Gastrocnemius medialis (tissue), 4 donors: ENCODE data around the gene NTRK3.

Experiments
- CTCF ChIP-seq, 5 experiments: fragments of 450-650 bp in 3 of 5; fragments of 200-600 bp in 2 of 5; sonication (generic) in 2 of 5; IDR thresholded peaks in 4 of 5; conservative IDR thresholded peaks in 1 of 5; 1 replicate in 4 of 5; 2 replicates in 1 of 5; pipeline ENCODE4 v1.5.1; 2016 to 2019; ENCODE audit warnings: antibody characterized with exemption in 5 of 5, mild to moderate bottlenecking in 3 of 5, moderate library complexity in 3 of 5
- POLR2A ChIP-seq, 2 donors: fragments of 450-650 bp; IDR thresholded peaks; one replicate each; pipeline ENCODE4 v1.6.1; 2017; ENCODE audit warnings: antibody characterized with exemption in 2 of 2, mild to moderate bottlenecking in 2 of 2, moderate library complexity in 2 of 2

GRCh38 chr15:87930457-87930856 is 326.1 kb downstream of the NTRK3 start:
- TF ChIP-seq POLR2A (IDR thresholded peaks at IDR 0.05) (no peak), CTCF (IDR thresholded peaks at IDR 0.05 in 4 of 5, conservative IDR thresholded peaks at IDR 0.05 in 1 of 5) (no peak)
